WERI-Rb-1 (cell line): Measurements from ENCODE around the gene IL21R.
"Not testable (repeated sequence)": the region's sequence is repeated elsewhere in the genome, so short reads cannot be mapped to it uniquely, and the experiment has no call there.

Experiments
- DNase-seq: peaks from one replicate; pipeline ENCODE4 v3.0.0-alpha.2; 2020
- H3K27ac ChIP-seq: fragments of 250-450 bp; sonication (Bioruptor Pico); 2 replicates; pipeline ENCODE4 v1.5.1; 2020; ENCODE audit warnings: mild to moderate bottlenecking, moderate library complexity
- H3K27me3 ChIP-seq: fragments of 250-450 bp; sonication (Bioruptor Pico); 2 replicates; pipeline ENCODE4 v1.5.1; 2021; ENCODE audit warnings: mild to moderate bottlenecking, low read depth, moderate library complexity; ENCODE audit not compliant: insufficient read depth, severe bottlenecking
- H3K36me3 ChIP-seq: fragments of 250-450 bp; sonication (Bioruptor Pico); 2 replicates; pipeline ENCODE4 v1.5.1; 2020; ENCODE audit warnings: mild to moderate bottlenecking, moderate library complexity
- H3K4me3 ChIP-seq: 2 replicates; pipeline ENCODE4 v1.5.1; 2011; ENCODE audit warnings: low read depth, mild to moderate bottlenecking, control low read depth, low read length
- H3K9me3 ChIP-seq: fragments of 250-450 bp; sonication (Bioruptor Pico); 2 replicates; pipeline ENCODE4 v1.5.1; 2021; ENCODE audit warnings: mild to moderate bottlenecking, moderate library complexity; ENCODE audit not compliant: severe bottlenecking
- CTCF ChIP-seq: IDR thresholded peaks from 2 replicates; pipeline ENCODE4 v1.5.1; 2011; ENCODE audit warnings: low read depth, mild to moderate bottlenecking, control low read depth, inconsistent platforms, low read length

IL21R gene

GRCh38 chr16:27450196-27450549, 48.2 kb downstream of the IL21R start:
- no peak for DNase-seq
- no peaks in the 10 kb centered on the region for H3K27me3 ChIP-seq
- no peaks in the 10 kb centered on the region for H3K9me3 ChIP-seq
- no peak overlapping the region for H3K27ac ChIP-seq
- TF ChIP-seq CTCF = no peak
- no peak overlapping the region for H3K4me3 ChIP-seq
- no peaks in the 10 kb centered on the region for H3K36me3 ChIP-seq

GRCh38 chr16:27452569-27453493, 50.9 kb downstream of the IL21R start:
- Histone ChIP-seq H3K27me3 (no peaks in the 10 kb centered on the region), H3K27ac (no peak overlapping the region), H3K36me3 (no peaks in the 10 kb centered on the region; the same call in 1 of the 2 replicates), H3K4me3 (no peak overlapping the region), H3K9me3 (no peaks in the 10 kb centered on the region)
- no peak for DNase-seq
- no peak for TF ChIP-seq CTCF

- Histone ChIP-seq H3K4me3 (no peak overlapping the region), H3K9me3 (no peaks in the 10 kb centered on the region), H3K36me3 (no peaks in the 10 kb centered on the region; the same call in 1 of the 2 replicates), H3K27me3 (no peaks in the 10 kb centered on the region), H3K27ac (no peak overlapping the region)
- no peak for TF ChIP-seq CTCF
- no peak for DNase-seq
Observed at GRCh38 chr16:27453494-27453825, 51.5 kb downstream of the IL21R start.

GRCh38 chr16:27455700-27456099, 53.7 kb downstream of the IL21R start:
- H3K36me3 ChIP-seq = peaks cover 13% of the 10 kb centered on the region
- no peaks in the 10 kb centered on the region for H3K9me3 ChIP-seq
- H3K27me3 ChIP-seq = no peaks in the 10 kb centered on the region
- DNase-seq = no peak
- no peak overlapping the region for H3K27ac ChIP-seq
- no peak overlapping the region for H3K4me3 ChIP-seq
- no peak for TF ChIP-seq CTCF

GRCh38 chr16:27457605-27457900, 55.6 kb downstream of the IL21R start:
- H3K9me3 ChIP-seq, DNase-seq, H3K27me3 ChIP-seq, H3K27ac ChIP-seq, H3K4me3 ChIP-seq: not testable (repeated sequence)
- peaks cover 30% of the 10 kb centered on the region for H3K36me3 ChIP-seq

GRCh38 chr16:27458258-27458657, 56.3 kb downstream of the IL21R start:
- TF ChIP-seq CTCF = no peak
- no peaks in the 10 kb centered on the region for H3K27me3 ChIP-seq
- H3K4me3 ChIP-seq = no peak overlapping the region
- H3K36me3 ChIP-seq = peaks cover 37% of the 10 kb centered on the region
- no peaks in the 10 kb centered on the region for H3K9me3 ChIP-seq
- H3K27ac ChIP-seq = no peak overlapping the region
- no peak for DNase-seq
